Kidney tubule cell (primary cell): ENCODE results near the gene OSCP1.

Source experiments
- DNase-seq: peaks from one replicate; pipeline ENCODE4 v3.0.0-alpha.2; 2018; ENCODE audit warnings: low spot score

Gene OSCP1

GRCh38 chr1:36446746-36447145 is 3.5 kb downstream of the OSCP1 start:
- DNase-seq, result no peak

GRCh38 chr1:36446271-36446670 is 4.0 kb downstream of the OSCP1 start:
- no peak for DNase-seq

GRCh38 chr1:36443297-36443696 is 7.0 kb downstream of the OSCP1 start:
- no peak for DNase-seq

- no peak for DNase-seq
Observed at GRCh38 chr1:36442337-36442736, 7.9 kb downstream of the OSCP1 start.

GRCh38 chr1:36440646-36441045 is 9.6 kb downstream of the OSCP1 start:
- DNase-seq, result no peak

- DNase-seq, result no peak
Observed at GRCh38 chr1:36440044-36440443, 10.2 kb downstream of the OSCP1 start.

- no peak for DNase-seq
Observed at GRCh38 chr1:36438715-36439114, 11.5 kb downstream of the OSCP1 start.

- DNase-seq, result peak; percentile 96
Observed at GRCh38 chr1:36436821-36437220, 13.4 kb downstream of the OSCP1 start.

GRCh38 chr1:36433102-36433501 is 17.1 kb downstream of the OSCP1 start:
- DNase-seq, result no peak

- peak; percentile 82 for DNase-seq
Observed at GRCh38 chr1:36432616-36433015, 17.6 kb downstream of the OSCP1 start.

- DNase-seq, result peak; percentile 17
Observed at GRCh38 chr1:36425791-36426190, 24.5 kb downstream of the OSCP1 start.

GRCh38 chr1:36421649-36422048 is 28.6 kb downstream of the OSCP1 start:
- DNase-seq, result no peak

GRCh38 chr1:36420836-36421317 is 29.4 kb downstream of the OSCP1 start:
- DNase-seq, result peak; percentile 84

GRCh38 chr1:36420409-36420808 is 29.8 kb downstream of the OSCP1 start:
- no peak for DNase-seq

- DNase-seq, result no peak
Observed at GRCh38 chr1:36419569-36419968, 30.7 kb downstream of the OSCP1 start.

- no peak for DNase-seq
Observed at GRCh38 chr1:36419140-36419539, 31.1 kb downstream of the OSCP1 start.

GRCh38 chr1:36417931-36418330 is 32.3 kb downstream of the OSCP1 start:
- no peak for DNase-seq

- no peak for DNase-seq
Observed at GRCh38 chr1:36415661-36416326, 34.5 kb downstream of the OSCP1 start.

GRCh38 chr1:36414384-36414783 is 35.9 kb downstream of the OSCP1 start:
- no peak for DNase-seq

GRCh38 chr1:36411674-36412648 is 38.3 kb downstream of the OSCP1 start:
- no peak for DNase-seq

GRCh38 chr1:36408479-36408878 is 41.8 kb downstream of the OSCP1 start:
- peak; percentile 79 for DNase-seq

GRCh38 chr1:36406440-36406839 is 43.8 kb downstream of the OSCP1 start:
- DNase-seq, result no peak

- DNase-seq, result no peak
Observed at GRCh38 chr1:36402504-36402890, 47.8 kb downstream of the OSCP1 start.
